Left cardiac atrium (tissue), 4 donors: ENCODE measurements around the gene PTBP1. TPM values are rescaled to one million over a fixed set of nuclear protein-coding genes. Genes with fewer than 3 reads are reported as not detected.
"Not testable (repeated sequence)": the region's sequence is repeated elsewhere in the genome, so short reads cannot be mapped to it uniquely, and the experiment has no call there.

Source experiments
- ATAC-seq, 2 donors: fragments of 200-7000 bp; cut with Tn5 transposase; one replicate each; pipeline ENCODE4 v1.9.1; 2020; ENCODE audit warnings: mild to moderate bottlenecking in 2 of 2, moderate library complexity in 2 of 2
- DNase-seq: peaks from one replicate; pipeline ENCODE4 v3.0.0-alpha.2; 2020
- intact Hi-C, 2 donors: fragments of 100-400 bp; cut with DNase I; formaldehyde crosslinking; loops; one replicate each; pipeline versions ENCODE4 v1.14.1 to v1.15.1; 2022 to 2023
- total RNA-seq, 2 donors: library from RNA; stranded (reverse); fragmentation: NEBNext Ultra II Directional; extraction: Animal tissue kit (Norgen Biotek cat#: 25700); gene quantifications; one replicate each; pipeline ENCODE4 v1.2.1, GENCODE V29; 2021
- donor health status: DM: no; HTN: yes; CAD: no.
- donor health status: DM: no; HTN: yes; CAD: no; lungs with severe emphysema.
- donor health status: DM: yes; HTN: yes; CAD: no.
- donor health status: Dilated cardiomyopathy.

The PTBP1 gene
- total RNA-seq, 2 donors from 2014 or later: 90.1 to 131 TPM

DNA sequence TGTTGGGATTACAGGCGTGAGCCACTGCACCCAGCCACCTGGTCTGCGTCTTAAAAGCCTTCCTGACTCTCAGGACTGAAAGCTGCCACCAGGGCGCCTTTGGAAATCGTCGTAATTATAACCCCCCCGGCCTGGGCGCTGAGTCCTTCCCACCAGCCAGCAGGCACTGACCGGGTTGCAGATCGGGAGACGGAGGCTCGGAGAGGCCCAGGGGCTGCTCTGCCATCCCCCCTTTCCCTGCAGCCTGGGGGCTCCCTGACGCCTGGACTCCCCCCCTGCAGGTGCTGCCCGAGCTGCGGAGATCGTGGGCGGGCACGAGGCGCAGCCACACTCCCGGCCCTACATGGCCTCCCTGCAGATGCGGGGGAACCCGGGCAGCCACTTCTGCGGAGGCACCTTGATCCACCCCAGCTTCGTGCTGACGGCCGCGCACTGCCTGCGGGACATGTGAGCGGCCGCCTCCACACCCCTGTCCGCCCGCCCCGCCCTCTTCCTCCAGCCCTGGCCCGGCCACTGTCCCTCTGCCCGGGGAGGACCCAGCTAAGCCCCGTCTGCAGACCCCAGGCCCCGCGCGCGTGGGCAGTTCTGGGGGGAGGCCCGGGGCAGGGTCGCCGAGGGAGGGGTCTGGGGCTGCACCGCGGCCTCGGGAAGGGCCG is 46.1 kb downstream of the PTBP1 start:
- peak; percentile 20 to 41 for ATAC-seq
- intact Hi-C loops: loop anchor here in 1 of 2 donors (10.0 kb wide), 1 partner anchor 79 kb away; no protein-coding TSS in a partner anchor
- no peak for DNase-seq

- DNase-seq: no peak
- intact Hi-C loops: loop anchor here in 1 of 2 donors (10.0 kb wide), 1 partner anchor 79 kb away; no protein-coding TSS in a partner anchor
- ATAC-seq: no peak
Measured at GRCh38 chr19:843836-844545, 46.7 kb downstream of the PTBP1 start.

- DNase-seq: no peak
- intact Hi-C loops: loop anchor here in 1 of 2 donors (10.0 kb wide), 1 partner anchor 80 kb away; no protein-coding TSS in a partner anchor
- ATAC-seq: no peak
Measured at GRCh38 chr19:844546-844971, 47.3 kb downstream of the PTBP1 start.

- ATAC-seq: no peak
Measured at GRCh38 chr19:845707-846521, 48.7 kb downstream of the PTBP1 start.

GRCh38 chr19:848386-848921 is 51.2 kb downstream of the PTBP1 start:
- intact Hi-C loops: loop anchor here in 1 of 2 donors (10.0 kb wide), 1 partner anchor 84 kb away; no protein-coding TSS in a partner anchor
- DNase-seq: peak; percentile 53
- peak in 1 of 2 donors; percentile 47 for ATAC-seq

More at GRCh38 chr19:845707-846521, 48.7 kb downstream of the PTBP1 start:
- peak; percentile 20 for DNase-seq
- intact Hi-C loops: loop anchor here in 1 of 2 donors (10.0 kb wide), 1 partner anchor 81 kb away; no protein-coding TSS in a partner anchor

DNA sequence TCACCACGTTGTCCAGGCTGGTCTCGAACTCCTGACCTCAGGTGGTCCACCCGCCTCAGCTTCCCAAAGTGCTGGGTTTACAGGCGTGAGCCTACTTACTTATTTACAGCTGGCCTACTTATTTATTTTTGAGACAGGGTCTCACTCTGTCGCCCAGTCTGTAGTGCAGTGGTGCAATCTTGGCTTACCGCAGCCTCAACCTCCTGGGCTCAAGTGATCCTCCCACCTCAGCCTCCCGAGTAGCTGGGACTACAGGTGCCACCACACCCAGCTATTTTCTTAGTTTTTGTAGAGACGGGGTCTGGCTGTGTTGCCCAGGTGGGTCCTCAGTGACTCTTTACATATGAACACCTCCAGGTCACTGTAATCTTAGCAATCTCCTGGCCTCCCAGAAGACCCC is 51.9 kb downstream of the PTBP1 start:
- not testable (repeated sequence) for DNase-seq
- intact Hi-C loops: loop anchor here in 1 of 2 donors (10.0 kb wide), 1 partner anchor 84 kb away; no protein-coding TSS in a partner anchor

GRCh38 chr19:850221-850978 is 53.1 kb downstream of the PTBP1 start:
- DNase-seq (peak; percentile 94), ATAC-seq (peak; percentile 84 to 88)
- intact Hi-C loops: loop anchor here (10.0 kb wide), 2 partner anchors 76 to 134 kb away; partner anchors contain the start of gene WDR18 (in 1 of the 2)

More for the DNA sequence above, 51.9 kb downstream of the PTBP1 start:
- ATAC-seq: not testable (repeated sequence)

DNA sequence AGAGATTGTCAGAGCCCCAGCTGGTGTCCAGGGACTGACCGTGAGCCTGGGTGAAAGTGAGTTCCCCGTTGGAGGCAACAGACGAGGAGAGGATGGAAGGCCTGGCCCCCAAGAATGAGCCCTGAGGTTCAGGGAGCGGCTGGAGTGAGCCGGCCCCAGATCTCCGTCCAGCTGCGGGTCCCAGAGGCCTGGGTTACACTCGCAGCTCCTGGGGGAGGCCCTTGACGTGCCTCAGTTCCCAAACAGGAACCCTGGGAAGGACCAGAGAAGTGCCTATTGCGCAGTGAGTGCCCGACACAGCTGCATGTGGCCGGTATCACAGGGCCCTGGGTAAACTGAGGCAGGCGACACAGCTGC is 53.7 kb downstream of the PTBP1 start:
- DNase-seq: no peak
- intact Hi-C loops: loop anchor here (10.0 kb wide), 2 partner anchors 76 to 134 kb away; partner anchors contain the start of gene WDR18 (in 1 of the 2)
- ATAC-seq: no peak

GRCh38 chr19:852136-853013 is 55.1 kb downstream of the PTBP1 start, which contains the start of gene ELANE:
Gene ELANE (plus strand): TSS chr19:852303. CDS start chr19:852329, 26 bp downstream.
- no peak for DNase-seq
- intact Hi-C loops: loop anchor here (10.0 kb wide), 2 partner anchors 78 to 132 kb away; partner anchors contain the start of gene WDR18 (in 1 of the 2)
- no peak for ATAC-seq

- ATAC-seq (no peak), DNase-seq (no peak)
- intact Hi-C loops: loop anchor here (10.0 kb wide), 2 partner anchors 78 to 132 kb away; partner anchors contain the start of gene WDR18 (in 1 of the 2)
Measured at GRCh38 chr19:853014-853585, 55.8 kb downstream of the PTBP1 start.

GRCh38 chr19:853614-854220 is 56.5 kb downstream of the PTBP1 start:
- not testable (repeated sequence) for ATAC-seq
- intact Hi-C loops: loop anchor here (10.0 kb wide), 2 partner anchors 79 to 131 kb away; partner anchors contain the start of gene WDR18 (in 1 of the 2)

GRCh38 chr19:854549-854948 is 57.3 kb downstream of the PTBP1 start:
- intact Hi-C loops: loop anchor here (10.0 kb wide), 2 partner anchors 80 to 130 kb away; partner anchors contain the start of gene WDR18 (in 1 of the 2)
- DNase-seq (no peak), ATAC-seq (no peak)

More at GRCh38 chr19:853614-854220, 56.5 kb downstream of the PTBP1 start:
- DNase-seq: not testable (repeated sequence)

GRCh38 chr19:855142-855541 is 57.9 kb downstream of the PTBP1 start:
- ATAC-seq (no peak), DNase-seq (no peak)
- intact Hi-C loops: loop anchor here (10.0 kb wide), 2 partner anchors 80 to 130 kb away; partner anchors contain the start of gene WDR18 (in 1 of the 2)

DNA sequence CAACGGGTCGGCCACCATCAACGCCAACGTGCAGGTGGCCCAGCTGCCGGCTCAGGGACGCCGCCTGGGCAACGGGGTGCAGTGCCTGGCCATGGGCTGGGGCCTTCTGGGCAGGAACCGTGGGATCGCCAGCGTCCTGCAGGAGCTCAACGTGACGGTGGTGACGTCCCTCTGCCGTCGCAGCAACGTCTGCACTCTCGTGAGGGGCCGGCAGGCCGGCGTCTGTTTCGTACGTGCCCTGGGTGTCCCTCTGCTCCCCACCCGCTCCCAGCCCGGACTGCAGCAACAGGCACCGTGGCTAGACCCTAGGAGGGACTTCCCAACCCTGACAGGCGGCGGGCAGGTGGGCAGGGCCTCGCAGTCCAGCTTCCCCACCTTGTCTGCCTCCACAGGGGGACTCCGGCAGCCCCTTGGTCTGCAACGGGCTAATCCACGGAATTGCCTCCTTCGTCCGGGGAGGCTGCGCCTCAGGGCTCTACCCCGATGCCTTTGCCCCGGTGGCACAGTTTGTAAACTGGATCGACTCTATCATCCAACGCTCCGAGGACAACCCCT is 58.4 kb downstream of the PTBP1 start:
- ATAC-seq (no peak), DNase-seq (no peak)
- intact Hi-C loops: loop anchor here (10.0 kb wide), 2 partner anchors 81 to 129 kb away; partner anchors contain the start of gene WDR18 (in 1 of the 2)

- ATAC-seq (no peak), DNase-seq (no peak)
- intact Hi-C loops: loop anchor here (10.0 kb wide), 2 partner anchors 83 to 127 kb away; partner anchors contain the start of gene WDR18 (in 1 of the 2)
Measured at GRCh38 chr19:858284-858683, 61.0 kb downstream of the PTBP1 start.
